Astrocyte (in vitro differentiated cells and primary cell): Measurements from ENCODE around the gene TCF20. TPM values are rescaled to one million over a fixed set of nuclear protein-coding genes. Genes with fewer than 3 reads are reported as not detected.
A peak's percentile ranks its signal among the peaks of the same experiment; 100 is the strongest.

Source experiments
- DNase-seq: peaks from one replicate; pipeline ENCODE4 v3.0.0-alpha.2; 2010; ENCODE audit warnings: low read depth
- FAIRE-seq: peaks from 2 replicates; lab custom pipeline; 2011; peaks lifted over from hg19 to GRCh38; lab: Jason Lieb, UNC
- H2AFZ ChIP-seq: 2 replicates; pipeline ENCODE4 v1.6.0; 2012; ENCODE audit warnings: low read depth, low read length, inconsistent platforms
- H3K27ac ChIP-seq: 2 replicates; pipeline ENCODE4 v1.5.1; 2011; ENCODE audit warnings: low read depth, low read length, inconsistent platforms
- H3K27me3 ChIP-seq: 2 replicates; pipeline ENCODE4 v1.6.0; 2011; ENCODE audit warnings: low read length, inconsistent platforms; ENCODE audit not compliant: insufficient read depth
- H3K36me3 ChIP-seq: 2 replicates; pipeline ENCODE4 v1.5.1; 2011; ENCODE audit warnings: low read length, inconsistent platforms; ENCODE audit not compliant: insufficient read depth
- H3K4me1 ChIP-seq: 2 replicates; pipeline ENCODE4 v1.5.1; 2011; ENCODE audit warnings: low read length, inconsistent platforms; ENCODE audit not compliant: insufficient read depth
- H3K4me2 ChIP-seq: 2 replicates; pipeline ENCODE4 v1.6.0; 2012; ENCODE audit warnings: low read length, inconsistent platforms
- H3K4me3 ChIP-seq: 2 replicates; pipeline ENCODE4 v1.5.1; 2011; ENCODE audit warnings: low read depth, mild to moderate bottlenecking, low read length, inconsistent platforms; ENCODE audit not compliant: insufficient read depth
- H3K79me2 ChIP-seq: 2 replicates; pipeline ENCODE4 v1.6.0; 2012; ENCODE audit warnings: mild to moderate bottlenecking, low read length, inconsistent platforms; ENCODE audit not compliant: insufficient read depth
- H3K9ac ChIP-seq: 2 replicates; pipeline ENCODE4 v1.6.0; 2012; ENCODE audit warnings: mild to moderate bottlenecking, low read length, inconsistent platforms
- H3K9me3 ChIP-seq: 2 replicates; pipeline ENCODE4 v1.5.1; 2012; ENCODE audit warnings: low read depth, mild to moderate bottlenecking, low read length, inconsistent platforms; ENCODE audit not compliant: insufficient read depth
- H4K20me1 ChIP-seq: 2 replicates; pipeline ENCODE4 v1.6.0; 2012; ENCODE audit warnings: low read length, inconsistent platforms; ENCODE audit not compliant: insufficient read depth
- H3K27ac Mint-ChIP-seq: one replicate; pipeline ENCODE4 v1.8.0; 2021; ENCODE audit warnings: mild to moderate bottlenecking, mixed read lengths; ENCODE audit not compliant: unreplicated experiment
- H3K27me3 Mint-ChIP-seq: one replicate; pipeline ENCODE4 v1.8.0; 2021; ENCODE audit warnings: low read depth, mixed read lengths; ENCODE audit not compliant: unreplicated experiment
- H3K36me3 Mint-ChIP-seq: one replicate; pipeline ENCODE4 v1.8.0; 2021; ENCODE audit warnings: low read depth, mixed read lengths; ENCODE audit not compliant: unreplicated experiment
- H3K4me1 Mint-ChIP-seq: one replicate; pipeline ENCODE4 v1.8.0; 2021; ENCODE audit warnings: low read depth, mixed read lengths; ENCODE audit not compliant: unreplicated experiment
- H3K4me3 Mint-ChIP-seq: one replicate; pipeline ENCODE4 v1.8.0; 2021; ENCODE audit warnings: mild to moderate bottlenecking, moderate library complexity, mixed read lengths; ENCODE audit not compliant: unreplicated experiment
- H3K9me3 Mint-ChIP-seq: one replicate; pipeline ENCODE4 v1.8.0; 2021; ENCODE audit warnings: mild to moderate bottlenecking, mixed read lengths; ENCODE audit not compliant: unreplicated experiment
- CTCF ChIP-seq: IDR thresholded peaks from 2 replicates; pipeline ENCODE4 v1.5.1; 2011; ENCODE audit warnings: low read depth, mild to moderate bottlenecking, inconsistent platforms, low read length, moderate library complexity; ENCODE audit not compliant: insufficient read depth
- EZH2 ChIP-seq: IDR thresholded peaks from 2 replicates; pipeline ENCODE4 v1.6.1; 2012; ENCODE audit warnings: mild to moderate bottlenecking, low read length, inconsistent platforms; ENCODE audit not compliant: insufficient read depth
- total RNA-seq: library from RNA; stranded (reverse); gene quantifications from 2 replicates; pipeline ENCODE4 v1.2.1, GENCODE V29; 2021

The TCF20 gene
- total RNA-seq, 1 donor from 2014 or later, result 37.6 TPM

DNA sequence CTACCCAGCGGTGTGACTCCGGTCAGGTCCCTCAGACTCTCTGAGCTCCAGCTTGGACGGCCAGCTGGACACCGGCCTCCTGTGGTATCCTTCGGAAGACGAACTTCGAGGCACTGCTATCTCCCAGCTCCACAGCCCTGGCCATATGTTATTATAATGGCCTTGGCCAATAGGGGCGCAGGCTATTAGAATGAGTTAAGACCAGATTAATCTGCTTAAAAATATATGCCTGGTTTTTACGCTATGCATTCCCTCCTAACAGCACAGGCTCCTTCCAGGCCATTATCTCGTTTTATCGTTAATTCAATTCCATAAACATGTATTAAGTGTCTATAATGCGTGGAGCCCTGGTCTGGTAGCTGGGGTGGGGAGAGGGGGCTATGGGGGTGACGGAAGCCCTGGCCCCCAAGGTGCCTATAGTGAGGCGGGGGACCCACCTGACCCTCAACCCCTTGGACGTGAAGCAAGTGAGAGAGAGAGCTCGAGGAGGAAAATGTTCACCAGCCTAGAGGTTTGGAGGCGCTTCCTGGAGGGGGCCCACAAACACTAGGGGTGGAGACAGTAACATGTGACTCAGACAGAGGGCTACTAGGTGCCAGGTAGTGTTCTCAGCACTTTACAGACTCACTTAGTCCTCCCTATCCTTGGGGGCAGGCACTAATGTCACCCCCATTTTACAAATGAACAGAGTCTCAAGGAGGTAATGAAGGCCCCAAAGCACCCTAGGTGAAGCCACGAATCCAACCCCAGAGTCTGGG is 37.5 kb upstream of the TCF20 start:
- Mint-ChIP-seq H3K9me3 (no peaks in the 10 kb centered on the region), H3K27ac (no peak overlapping the region), H3K27me3 (peaks cover 37% of the 10 kb centered on the region), H3K4me3 (peak overlapping the region; percentile 22), H3K4me1 (peaks cover 3% of the 10 kb centered on the region), H3K36me3 (peaks cover 1% of the 10 kb centered on the region)
- H3K79me2 ChIP-seq, result no peaks in the 10 kb centered on the region
- TF ChIP-seq EZH2 (no peak), CTCF (no peak)
- no peak overlapping the region for H2AFZ ChIP-seq
- H3K9ac ChIP-seq, result no peak overlapping the region
- H3K4me2 ChIP-seq, result no peak overlapping the region
- DNase-seq (no peak), FAIRE-seq (no peak)
- H3K27me3 ChIP-seq, result peaks cover 10% of the 10 kb centered on the region
- no peaks in the 10 kb centered on the region for H3K9me3 ChIP-seq
- no peak overlapping the region for H3K27ac ChIP-seq
- H4K20me1 ChIP-seq, result peaks cover 42% of the 10 kb centered on the region
- no peaks in the 10 kb centered on the region for H3K4me1 ChIP-seq
- no peaks in the 10 kb centered on the region for H3K36me3 ChIP-seq
- H3K4me3 ChIP-seq, result no peak overlapping the region

DNA sequence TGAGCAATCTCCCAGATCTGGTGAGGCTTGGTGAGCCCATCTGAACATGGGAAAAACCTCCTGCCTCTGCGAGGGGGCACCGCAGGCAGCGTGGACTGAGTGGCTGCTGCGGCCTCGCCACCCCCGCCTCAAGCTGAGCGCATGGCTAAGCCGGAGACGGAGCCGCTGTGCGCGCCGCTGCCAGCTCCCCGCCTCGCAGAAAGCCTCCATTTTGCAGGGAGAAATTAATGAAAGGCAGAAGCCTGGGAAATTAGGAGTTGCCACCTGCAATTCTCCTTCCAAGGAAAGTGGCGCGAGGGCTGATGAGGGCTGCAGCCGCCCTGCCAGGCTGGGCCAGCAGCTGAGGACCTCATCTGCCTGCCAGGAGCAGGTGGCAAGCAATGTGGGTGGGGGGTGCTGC is 35.6 kb upstream of the TCF20 start:
- Mint-ChIP-seq H3K27me3 (peaks cover 49% of the 10 kb centered on the region), H3K4me1 (peaks cover 3% of the 10 kb centered on the region), H3K27ac (no peak overlapping the region), H3K4me3 (no peak overlapping the region), H3K36me3 (peaks cover 2% of the 10 kb centered on the region), H3K9me3 (no peaks in the 10 kb centered on the region)
- no peak overlapping the region for H3K4me2 ChIP-seq
- DNase-seq, result no peak
- H3K4me1 ChIP-seq, result no peaks in the 10 kb centered on the region
- no peak overlapping the region for H3K9ac ChIP-seq
- no peaks in the 10 kb centered on the region for H3K79me2 ChIP-seq
- no peak for FAIRE-seq
- H4K20me1 ChIP-seq, result peaks cover 24% of the 10 kb centered on the region
- TF ChIP-seq EZH2, result no peak
- no peak for TF ChIP-seq CTCF
- H3K27me3 ChIP-seq, result peaks cover 11% of the 10 kb centered on the region
- no peak overlapping the region for H3K27ac ChIP-seq
- H2AFZ ChIP-seq, result no peak overlapping the region
- H3K9me3 ChIP-seq, result no peaks in the 10 kb centered on the region
- H3K4me3 ChIP-seq, result no peak overlapping the region
- no peaks in the 10 kb centered on the region for H3K36me3 ChIP-seq

GRCh38 chr22:42304324-42304790 is 33.9 kb upstream of the TCF20 start:
- Mint-ChIP-seq H3K27me3 (peaks cover 46% of the 10 kb centered on the region), H3K9me3 (no peaks in the 10 kb centered on the region), H3K4me1 (peaks cover 13% of the 10 kb centered on the region), H3K27ac (no peak overlapping the region), H3K4me3 (no peak overlapping the region), H3K36me3 (peaks cover 2% of the 10 kb centered on the region)
- no peak overlapping the region for H3K4me3 ChIP-seq
- H3K27me3 ChIP-seq, result peaks cover 11% of the 10 kb centered on the region
- no peak for FAIRE-seq
- no peak overlapping the region for H3K27ac ChIP-seq
- no peaks in the 10 kb centered on the region for H3K9me3 ChIP-seq
- no peaks in the 10 kb centered on the region for H3K79me2 ChIP-seq
- H4K20me1 ChIP-seq, result peaks cover 32% of the 10 kb centered on the region
- no peak for DNase-seq
- H3K4me1 ChIP-seq, result peaks cover 3% of the 10 kb centered on the region
- TF ChIP-seq EZH2 (no peak), CTCF (no peak)
- H2AFZ ChIP-seq, result no peak overlapping the region
- no peak overlapping the region for H3K9ac ChIP-seq
- no peaks in the 10 kb centered on the region for H3K36me3 ChIP-seq
- H3K4me2 ChIP-seq, result no peak overlapping the region
